C4-2B (cell line): Measurements from ENCODE around the gene NIPAL3.

Source experiments
- ZFX ChIP-seq: fragments of 450-650 bp; IDR thresholded peaks from 2 replicates; pipeline ENCODE4 v1.6.1; 2017
- TF ChIP-seq, protein P1 (sequence below): fragments of 450-650 bp; conservative IDR thresholded peaks from 2 replicates; pipeline ENCODE4 v1.5.1; 2017; ENCODE audit warnings: mild to moderate bottlenecking

DNA sequence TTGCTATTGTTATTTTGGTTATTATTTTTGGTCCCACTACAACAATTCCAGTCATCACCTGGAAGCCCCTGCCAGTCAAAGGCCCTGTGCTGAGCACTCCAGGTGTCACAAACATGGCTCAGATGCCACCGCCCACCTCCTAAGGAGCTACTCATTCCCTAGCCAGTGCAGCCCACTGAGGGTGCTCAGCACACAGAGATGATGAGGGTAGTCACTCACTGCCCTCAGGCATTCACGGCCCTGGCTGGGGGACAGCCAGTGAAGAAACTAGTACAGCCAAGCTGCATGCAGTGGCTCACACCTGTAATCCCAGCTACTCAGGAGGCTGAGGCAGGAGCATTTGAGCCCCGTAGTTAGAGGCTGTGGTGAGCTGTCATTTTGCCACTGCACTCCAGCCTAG, 42.3 kb downstream of the NIPAL3 start:
- TF ChIP-seq, protein P1, sequence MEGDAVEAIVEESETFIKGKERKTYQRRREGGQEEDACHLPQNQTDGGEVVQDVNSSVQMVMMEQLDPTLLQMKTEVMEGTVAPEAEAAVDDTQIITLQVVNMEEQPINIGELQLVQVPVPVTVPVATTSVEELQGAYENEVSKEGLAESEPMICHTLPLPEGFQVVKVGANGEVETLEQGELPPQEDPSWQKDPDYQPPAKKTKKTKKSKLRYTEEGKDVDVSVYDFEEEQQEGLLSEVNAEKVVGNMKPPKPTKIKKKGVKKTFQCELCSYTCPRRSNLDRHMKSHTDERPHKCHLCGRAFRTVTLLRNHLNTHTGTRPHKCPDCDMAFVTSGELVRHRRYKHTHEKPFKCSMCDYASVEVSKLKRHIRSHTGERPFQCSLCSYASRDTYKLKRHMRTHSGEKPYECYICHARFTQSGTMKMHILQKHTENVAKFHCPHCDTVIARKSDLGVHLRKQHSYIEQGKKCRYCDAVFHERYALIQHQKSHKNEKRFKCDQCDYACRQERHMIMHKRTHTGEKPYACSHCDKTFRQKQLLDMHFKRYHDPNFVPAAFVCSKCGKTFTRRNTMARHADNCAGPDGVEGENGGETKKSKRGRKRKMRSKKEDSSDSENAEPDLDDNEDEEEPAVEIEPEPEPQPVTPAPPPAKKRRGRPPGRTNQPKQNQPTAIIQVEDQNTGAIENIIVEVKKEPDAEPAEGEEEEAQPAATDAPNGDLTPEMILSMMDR: no peak
- no peak for TF ChIP-seq ZFX
